Spleen (tissue), 11 donors: ENCODE results near the gene PCSK4. TPM values are rescaled to one million over a fixed set of nuclear protein-coding genes. Genes with fewer than 3 reads are reported as not detected.

Experiments used
- DNase-seq: peaks from one replicate; pipeline ENCODE4 v3.0.0-alpha.2; 2020
- H3K27ac ChIP-seq, 8 donors: fragments of 200-600 bp; sonication (generic) in 7 of 8; 1 replicate in 4 of 8; 2 replicates in 4 of 8; pipeline versions ENCODE4 v1.5.0 to v1.8.0; 2016 to 2021; ENCODE audit warnings: inconsistent platforms in 4 of 8, mild to moderate bottlenecking in 4 of 8, moderate library complexity in 1 of 8
- H3K27me3 ChIP-seq, 7 donors: fragments of 200-600 bp; sonication (generic) in 6 of 7; replicated peaks in 1 of 7; 1 replicate in 4 of 7; 2 replicates in 3 of 7; pipeline versions ENCODE4 v1.5.0 to v1.8.0; 2016 to 2021; ENCODE audit warnings: inconsistent platforms in 3 of 7, mild to moderate bottlenecking in 1 of 7
- H3K36me3 ChIP-seq, 6 donors: fragments of 200-600 bp; sonication (generic) in 5 of 6; 1 replicate in 4 of 6; 2 replicates in 2 of 6; pipeline versions ENCODE4 v1.5.0 to v1.8.0; 2016 to 2021; ENCODE audit warnings: inconsistent platforms in 2 of 6
- H3K4me1 ChIP-seq, 6 donors: fragments of 200-600 bp; sonication (generic) in 5 of 6; 1 replicate in 3 of 6; 2 replicates in 3 of 6; pipeline versions ENCODE4 v1.5.0 to v1.8.0; 2016 to 2021; ENCODE audit warnings: inconsistent platforms in 3 of 6
- H3K4me3 ChIP-seq, 8 donors: fragments of 200-600 bp; sonication (generic) in 7 of 8; 1 replicate in 4 of 8; 2 replicates in 4 of 8; pipeline versions ENCODE4 v1.5.0 to v1.8.0; 2016 to 2021; ENCODE audit warnings: inconsistent platforms in 4 of 8, mild to moderate bottlenecking in 4 of 8, moderate library complexity in 2 of 8
- H3K9me3 ChIP-seq, 8 donors: fragments of 200-600 bp; sonication (generic) in 7 of 8; 1 replicate in 4 of 8; 2 replicates in 4 of 8; pipeline versions ENCODE4 v1.5.0 to v1.8.0; 2016 to 2021; ENCODE audit warnings: inconsistent platforms in 4 of 8
- POLR2A ChIP-seq, 3 donors: fragments of 450-650 bp; IDR thresholded peaks; one replicate each; pipeline ENCODE4 v1.5.1; 2017; ENCODE audit warnings: antibody characterized with exemption in 3 of 3, mild to moderate bottlenecking in 1 of 3
- POLR2AphosphoS5 ChIP-seq, 3 donors: sonication (generic); formaldehyde crosslinking; IDR thresholded peaks; one replicate each; pipeline ENCODE4 v1.5.1; 2017; ENCODE audit warnings: antibody characterized with exemption in 3 of 3
- WGBS, 5 donors: extraction: QIAGEN DNeasy Blood & Tissue Kit in 3 of 5; methylation state at CpG; one replicate each; pipeline versions ENCODE4 v1.1.5 to v1.1.7; 2013 to 2018; 5-methylcytosine and 5-hydroxymethylcytosine counted together
- intact Hi-C: fragments of 100-400 bp; cut with DNase I; formaldehyde crosslinking; loops from one replicate; pipeline ENCODE4 v1.15.0; 2023; ENCODE audit warnings: low total_unique reads
- polyA plus RNA-seq, 3 donors: library from polyadenylated mRNA; stranded (reverse); fragments of 200-250 nt; gene quantifications; one replicate each; pipeline ENCODE4 v1.2.1, GENCODE V29; 2013
- total RNA-seq, 7 donors: library from RNA; depleted of rRNA in 3 of 7; stranded (reverse); fragments of >200 nt in 3 of 7; fragmentation: NEBNext Ultra II Directional in 4 of 7; extraction: Animal tissue kit (Norgen Biotek cat#: 25700) in 4 of 7; gene quantifications; one replicate each; pipeline versions ENCODE4 v1.1.0 to v1.2.1, GENCODE V29; 2016 to 2021
- TF ChIP-seq, protein P1 (sequence below), 11 experiments: fragments of 200-600 bp in 7 of 11; fragments of 450-650 bp in 4 of 11; sonication (generic) in 4 of 11; IDR thresholded peaks in 8 of 11; conservative IDR thresholded peaks in 3 of 11; 1 replicate in 7 of 11; 2 replicates in 4 of 11; pipeline versions ENCODE4 v1.4.0 to v1.8.0; 2016 to 2021; ENCODE audit warnings: antibody characterized with exemption in 11 of 11, inconsistent platforms in 4 of 11, mild to moderate bottlenecking in 1 of 11
- donor health status: healthy with polysubstance abuse.
- donor health status: DM: no; HTN: no; CAD: no; lungs with moderate emphysema.
- donor health status: DM: no; HTN: no; CAD: no.
- donor health status: Bipolar disorder and iron deficiency.
- donor health status: healthy.
- donor health status: DM: no; HTN: no; CAD: no.
- donor health status: DM: yes; HTN: yes; CAD: no.

PCSK4 gene
- total and polyA plus RNA-seq, 10 donors, result 1.1 to 4.2 (median 1.9) TPM

- H3K27ac ChIP-seq, result no peak overlapping the region
- H3K36me3 ChIP-seq, result peaks cover 0 to 45% (median 25%) of the 10 kb centered on the region in 6 donors
- H3K4me1 ChIP-seq, result peaks cover 32 to 95% (median 60%) of the 10 kb centered on the region in 6 donors
- H3K9me3 ChIP-seq, result no peaks in the 10 kb centered on the region
- H3K4me3 ChIP-seq, result no peak overlapping the region
- peaks cover 8 to 43% (median 35%) of the 10 kb centered on the region in 7 donors for H3K27me3 ChIP-seq
- 90 to 95% (median 93%) methylated on average over 6 to 26 of the region's 26 CpGs for WGBS, 5 donors
- intact Hi-C loops, result no loop called here
- no peak for TF ChIP-seq POLR2AphosphoS5 (IDR thresholded peaks at IDR 0.05)
- TF ChIP-seq POLR2A (IDR thresholded peaks at IDR 0.05), result no peak
- TF ChIP-seq, protein P1, sequence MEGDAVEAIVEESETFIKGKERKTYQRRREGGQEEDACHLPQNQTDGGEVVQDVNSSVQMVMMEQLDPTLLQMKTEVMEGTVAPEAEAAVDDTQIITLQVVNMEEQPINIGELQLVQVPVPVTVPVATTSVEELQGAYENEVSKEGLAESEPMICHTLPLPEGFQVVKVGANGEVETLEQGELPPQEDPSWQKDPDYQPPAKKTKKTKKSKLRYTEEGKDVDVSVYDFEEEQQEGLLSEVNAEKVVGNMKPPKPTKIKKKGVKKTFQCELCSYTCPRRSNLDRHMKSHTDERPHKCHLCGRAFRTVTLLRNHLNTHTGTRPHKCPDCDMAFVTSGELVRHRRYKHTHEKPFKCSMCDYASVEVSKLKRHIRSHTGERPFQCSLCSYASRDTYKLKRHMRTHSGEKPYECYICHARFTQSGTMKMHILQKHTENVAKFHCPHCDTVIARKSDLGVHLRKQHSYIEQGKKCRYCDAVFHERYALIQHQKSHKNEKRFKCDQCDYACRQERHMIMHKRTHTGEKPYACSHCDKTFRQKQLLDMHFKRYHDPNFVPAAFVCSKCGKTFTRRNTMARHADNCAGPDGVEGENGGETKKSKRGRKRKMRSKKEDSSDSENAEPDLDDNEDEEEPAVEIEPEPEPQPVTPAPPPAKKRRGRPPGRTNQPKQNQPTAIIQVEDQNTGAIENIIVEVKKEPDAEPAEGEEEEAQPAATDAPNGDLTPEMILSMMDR (IDR thresholded peaks at IDR 0.05 in 8 of 11, conservative IDR thresholded peaks at IDR 0.05 in 3 of 11), result no peak
- DNase-seq, result no peak
Measured at GRCh38 chr19:1474765-1475351, 15.3 kb downstream of the PCSK4 start.

DNA sequence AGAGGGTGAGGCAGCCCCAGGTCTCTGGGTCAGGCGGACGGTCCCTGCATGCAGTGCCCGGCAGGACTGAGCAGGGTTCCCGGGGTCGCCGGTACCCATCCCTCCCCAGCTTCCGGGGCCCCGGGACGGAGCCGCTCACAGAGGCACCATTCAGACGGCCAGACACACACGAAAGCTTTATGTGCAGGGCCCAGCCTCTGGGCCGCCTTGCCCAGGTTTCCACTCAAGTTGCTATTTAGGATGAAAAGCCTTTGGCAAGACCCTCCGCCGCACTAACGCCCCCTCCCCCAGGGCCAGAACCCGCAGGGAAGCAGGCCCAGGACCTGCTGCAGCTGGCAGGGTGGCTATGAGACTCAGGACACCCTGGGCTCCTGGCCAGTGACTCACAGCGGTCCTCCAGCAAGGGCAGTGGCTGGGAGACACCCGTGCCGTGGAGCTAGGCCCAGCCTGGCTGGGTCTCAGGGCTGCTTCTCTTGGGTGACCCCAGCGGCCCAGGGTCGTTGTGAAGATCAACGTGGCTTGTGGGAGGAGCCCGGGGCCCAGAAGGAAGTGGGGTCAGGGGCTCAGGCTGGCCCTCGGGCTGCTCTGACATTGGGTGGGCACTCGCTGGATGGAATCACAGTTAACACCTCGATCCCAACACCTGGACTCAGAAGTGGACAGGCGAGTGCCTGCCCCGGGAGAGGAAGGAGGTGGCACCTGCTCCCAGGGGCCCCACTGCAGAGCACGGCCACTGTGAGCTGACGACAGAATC, 16.0 kb downstream of the PCSK4 start:
- intact Hi-C loops, result no loop called here
- Histone ChIP-seq H3K27me3 (peaks cover 8 to 50% (median 38%) of the 10 kb centered on the region in 7 donors), H3K4me1 (peaks cover 35 to 93% (median 59%) of the 10 kb centered on the region in 6 donors), H3K27ac (no peak overlapping the region), H3K4me3 (no peak overlapping the region), H3K9me3 (no peaks in the 10 kb centered on the region), H3K36me3 (peaks cover 0 to 45% (median 25%) of the 10 kb centered on the region in 6 donors)
- TF ChIP-seq POLR2AphosphoS5 (IDR thresholded peaks at IDR 0.05), result peak in 1 of 3 donors; percentile 16
- TF ChIP-seq, protein P1 (IDR thresholded peaks at IDR 0.05 in 8 of 11, conservative IDR thresholded peaks at IDR 0.05 in 3 of 11), result no peak
- no peak for DNase-seq
- 76 to 84% (median 81%) methylated on average over 14 to 31 of the region's 31 CpGs for WGBS, 5 donors

- DNase-seq, result no peak
- no peak overlapping the region for H3K27ac ChIP-seq
- TF ChIP-seq, protein P1 (IDR thresholded peaks at IDR 0.05 in 8 of 11, conservative IDR thresholded peaks at IDR 0.05 in 3 of 11), result no peak
- TF ChIP-seq POLR2AphosphoS5 (IDR thresholded peaks at IDR 0.05), result peak in 1 of 3 donors; percentile 9
- H3K9me3 ChIP-seq, result no peaks in the 10 kb centered on the region
- H3K4me1 ChIP-seq, result peaks cover 38 to 96% (median 62%) of the 10 kb centered on the region in 6 donors
- peaks cover 11 to 59% (median 47%) of the 10 kb centered on the region in 7 donors for H3K27me3 ChIP-seq
- H3K36me3 ChIP-seq, result peaks cover 0 to 45% (median 25%) of the 10 kb centered on the region in 6 donors
- H3K4me3 ChIP-seq, result no peak overlapping the region
- WGBS, 5 donors, result 72 to 86% (median 77%) methylated on average over 16 to 20 of the region's 20 CpGs
- intact Hi-C loops, result no loop called here
Measured at GRCh38 chr19:1473085-1473851, 16.9 kb downstream of the PCSK4 start.
